CD4-positive, alpha-beta T cell (primary cell): ENCODE measurements around the gene CNTN4. TPM values are rescaled to one million over a fixed set of nuclear protein-coding genes. Genes with fewer than 3 reads are reported as not detected.

Experiments
- ATAC-seq: fragments of 200-7000 bp; cut with Tn5 transposase; one replicate; pipeline ENCODE4 v1.10.0; 2022; ENCODE audit warnings: mild to moderate bottlenecking; ENCODE audit not compliant: poor library complexity
- CTCF ChIA-PET: fragments of 350-600 bp; sonication (Branson Sonifier 250); formaldehyde crosslinking; loops from one replicate; lab custom pipeline; 2021; ENCODE audit warnings: antibody characterized with exemption, inconsistent platforms; lab: Charles Lee
- POLR2A ChIA-PET: fragments of 350-600 bp; sonication (Branson Sonifier 250); formaldehyde crosslinking; loops from one replicate; lab custom pipeline; 2021; ENCODE audit warnings: antibody characterized with exemption, inconsistent platforms; lab: Charles Lee
- DNase-seq, 14 experiments: peaks; one replicate each; pipeline ENCODE4 v3.0.0-alpha.2; 2013 to 2020; ENCODE audit warnings: mixed read lengths in 2 of 14
- H3K27ac ChIP-seq, 2 donors: one replicate each; pipeline versions ENCODE4 v1.5.1 to v1.7.0; 2013; ENCODE audit warnings: low read length in 2 of 2, low read depth in 1 of 2, mild to moderate bottlenecking in 1 of 2
- H3K27me3 ChIP-seq, 2 experiments: 1 replicate in 1 of 2; 2 replicates in 1 of 2; pipeline versions ENCODE4 v1.6.1 to v1.7.0; 2013; ENCODE audit warnings: low read length in 2 of 2, control low read depth in 1 of 2, mild to moderate bottlenecking in 1 of 2, moderate library complexity in 1 of 2; ENCODE audit not compliant: insufficient read depth in 2 of 2, control insufficient read depth in 1 of 2
- H3K36me3 ChIP-seq: one replicate; pipeline ENCODE4 v1.6.1; 2013; ENCODE audit warnings: low read length, control low read depth; ENCODE audit not compliant: insufficient read depth
- H3K4me1 ChIP-seq: one replicate; pipeline ENCODE4 v1.6.1; 2013; ENCODE audit warnings: low read length, control low read depth; ENCODE audit not compliant: insufficient read depth
- H3K4me3 ChIP-seq: one replicate; pipeline ENCODE4 v1.5.1; 2013; ENCODE audit warnings: mild to moderate bottlenecking, low read length, moderate library complexity
- H3K9me3 ChIP-seq, 2 experiments: 1 replicate in 1 of 2; 2 replicates in 1 of 2; pipeline versions ENCODE4 v1.6.1 to v1.7.0; 2013; ENCODE audit warnings: low read length in 2 of 2, mild to moderate bottlenecking in 2 of 2, control low read depth in 1 of 2, moderate library complexity in 1 of 2; ENCODE audit not compliant: control insufficient read depth in 1 of 2, insufficient read depth in 1 of 2
- H3K27ac Mint-ChIP-seq: one replicate; pipeline ENCODE4 v1.8.0; 2020; ENCODE audit warnings: mixed read lengths
- H3K27me3 Mint-ChIP-seq: one replicate; pipeline ENCODE4 v1.8.0; 2021; ENCODE audit warnings: mixed read lengths
- H3K36me3 Mint-ChIP-seq: one replicate; pipeline ENCODE4 v1.8.0; 2021; ENCODE audit warnings: low read depth, mixed read lengths
- H3K4me1 Mint-ChIP-seq: one replicate; pipeline ENCODE4 v1.8.0; 2021; ENCODE audit warnings: low read depth, mixed read lengths
- H3K4me3 Mint-ChIP-seq: one replicate; pipeline ENCODE4 v1.8.0; 2020; ENCODE audit warnings: mild to moderate bottlenecking, mixed read lengths
- H3K9me3 Mint-ChIP-seq: one replicate; pipeline ENCODE4 v1.8.0; 2020; ENCODE audit warnings: mixed read lengths
- intact Hi-C, 2 experiments: fragments of 100-400 bp; cut with DNase I in 1 of 2; cut with micrococcal nuclease in 1 of 2; formaldehyde crosslinking; loops; one replicate each; pipeline versions ENCODE4 v1.15.1 to v1.9.0; 2023 to 2025; cut with DNase I, micrococcal nuclease
- total RNA-seq, 174 experiments: library from RNA in 2 of 174; stranded (reverse) in 2 of 174; gene quantifications; one replicate each; pipeline ENCODE4 v1.2.3 and lab custom pipeline; 2021 to 2026
- TF ChIP-seq, protein P1 (sequence below): fragments of 200-600 bp; IDR thresholded peaks from one replicate; pipeline ENCODE4 v1.8.0; 2022; ENCODE audit warnings: antibody characterized with exemption, mild to moderate bottlenecking

The CNTN4 gene
- total RNA-seq, 2 experiments from 2014 or later: not detected

DNA sequence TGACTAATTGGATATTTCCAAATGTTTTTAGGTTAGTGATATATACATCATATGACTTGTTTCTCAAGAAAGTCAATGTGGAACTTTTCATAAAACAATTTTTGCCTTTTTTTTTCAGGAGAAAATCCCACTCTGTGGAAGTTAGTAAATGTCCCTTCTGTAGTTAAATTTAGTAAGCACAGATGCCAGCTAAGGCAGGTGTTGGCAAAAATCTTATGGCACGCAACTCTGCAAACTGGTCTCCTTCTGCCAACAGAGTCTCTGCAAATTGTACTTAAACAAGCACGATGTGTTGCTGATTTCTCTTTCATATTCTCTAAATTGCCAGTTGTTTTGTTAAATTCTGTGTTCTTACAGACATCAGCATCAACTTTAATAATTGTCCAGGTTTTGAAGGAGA is 777.7 kb downstream of the CNTN4 start:
- no peaks in the 10 kb centered on the region for H3K27me3 ChIP-seq
- H3K4me3 ChIP-seq: no peak overlapping the region
- no peaks in the 10 kb centered on the region for H3K9me3 ChIP-seq
- H3K27ac ChIP-seq: no peak overlapping the region
- TF ChIP-seq, protein P1, sequence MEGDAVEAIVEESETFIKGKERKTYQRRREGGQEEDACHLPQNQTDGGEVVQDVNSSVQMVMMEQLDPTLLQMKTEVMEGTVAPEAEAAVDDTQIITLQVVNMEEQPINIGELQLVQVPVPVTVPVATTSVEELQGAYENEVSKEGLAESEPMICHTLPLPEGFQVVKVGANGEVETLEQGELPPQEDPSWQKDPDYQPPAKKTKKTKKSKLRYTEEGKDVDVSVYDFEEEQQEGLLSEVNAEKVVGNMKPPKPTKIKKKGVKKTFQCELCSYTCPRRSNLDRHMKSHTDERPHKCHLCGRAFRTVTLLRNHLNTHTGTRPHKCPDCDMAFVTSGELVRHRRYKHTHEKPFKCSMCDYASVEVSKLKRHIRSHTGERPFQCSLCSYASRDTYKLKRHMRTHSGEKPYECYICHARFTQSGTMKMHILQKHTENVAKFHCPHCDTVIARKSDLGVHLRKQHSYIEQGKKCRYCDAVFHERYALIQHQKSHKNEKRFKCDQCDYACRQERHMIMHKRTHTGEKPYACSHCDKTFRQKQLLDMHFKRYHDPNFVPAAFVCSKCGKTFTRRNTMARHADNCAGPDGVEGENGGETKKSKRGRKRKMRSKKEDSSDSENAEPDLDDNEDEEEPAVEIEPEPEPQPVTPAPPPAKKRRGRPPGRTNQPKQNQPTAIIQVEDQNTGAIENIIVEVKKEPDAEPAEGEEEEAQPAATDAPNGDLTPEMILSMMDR: no peak
- H3K4me1 Mint-ChIP-seq: no peaks in the 10 kb centered on the region
- H3K4me1 ChIP-seq: no peaks in the 10 kb centered on the region
- no peak overlapping the region for H3K27ac Mint-ChIP-seq
- peaks cover 4% of the 10 kb centered on the region for H3K27me3 Mint-ChIP-seq
- ChIA-PET POLR2A (no interaction called here), CTCF (no interaction called here)
- ATAC-seq (no peak), DNase-seq (no peak)
- intact Hi-C loops: no loop called here
- no peaks in the 10 kb centered on the region for H3K9me3 Mint-ChIP-seq
- no peaks in the 10 kb centered on the region for H3K36me3 Mint-ChIP-seq
- H3K4me3 Mint-ChIP-seq: no peak overlapping the region
- H3K36me3 ChIP-seq: no peaks in the 10 kb centered on the region

DNA sequence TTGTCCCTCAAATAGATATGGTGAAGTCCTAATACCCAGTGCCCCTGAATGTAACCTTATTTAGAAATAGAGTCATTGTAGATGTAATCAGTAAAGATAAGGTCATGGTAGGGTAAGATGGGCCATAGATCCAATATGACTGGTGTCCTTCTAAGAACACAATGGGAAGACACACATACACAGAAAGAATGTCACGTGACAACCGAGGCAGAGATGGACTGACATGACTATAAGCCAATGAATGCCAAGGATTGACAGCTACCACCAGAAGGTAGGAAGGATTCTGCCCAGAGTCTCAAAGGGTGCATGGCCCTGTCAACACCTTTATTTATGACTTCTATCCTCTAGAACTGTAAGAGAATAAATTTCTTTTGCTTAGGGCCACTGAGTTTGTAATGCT is 780.4 kb downstream of the CNTN4 start:
- POLR2A ChIA-PET: no interaction called here
- Mint-ChIP-seq H3K9me3 (no peaks in the 10 kb centered on the region), H3K27ac (no peak overlapping the region), H3K36me3 (no peaks in the 10 kb centered on the region), H3K4me3 (no peak overlapping the region), H3K4me1 (no peaks in the 10 kb centered on the region), H3K27me3 (no peaks in the 10 kb centered on the region)
- H3K4me3 ChIP-seq: no peak overlapping the region
- H3K36me3 ChIP-seq: no peaks in the 10 kb centered on the region
- CTCF ChIA-PET: no interaction called here
- H3K4me1 ChIP-seq: no peaks in the 10 kb centered on the region
- H3K27ac ChIP-seq: no peak overlapping the region
- no peaks in the 10 kb centered on the region for H3K9me3 ChIP-seq
- no peaks in the 10 kb centered on the region for H3K27me3 ChIP-seq
- ATAC-seq (no peak), DNase-seq (no peak)
- intact Hi-C loops: no loop called here
- TF ChIP-seq, protein P1: no peak

DNA sequence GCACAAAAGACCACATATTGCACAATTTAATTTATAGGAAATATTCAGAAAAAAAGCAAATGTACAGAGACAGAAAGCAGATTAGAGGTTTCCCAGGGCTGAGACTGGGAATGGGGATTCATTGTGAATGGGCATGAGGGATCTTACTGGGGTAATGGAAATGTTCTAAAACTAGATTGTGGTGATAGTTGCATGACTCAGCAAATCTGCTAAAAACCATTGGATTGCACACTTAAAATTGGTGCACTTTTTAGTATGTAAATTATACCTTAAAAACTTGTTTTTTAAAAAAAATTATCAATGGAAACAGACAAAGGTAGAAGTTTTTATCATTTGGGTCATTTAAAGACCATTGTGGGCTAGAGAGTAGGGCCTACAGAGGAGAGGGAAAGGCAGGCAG is 780.9 kb downstream of the CNTN4 start:
- Mint-ChIP-seq H3K27me3 (no peaks in the 10 kb centered on the region), H3K4me1 (no peaks in the 10 kb centered on the region), H3K27ac (no peak overlapping the region), H3K9me3 (no peaks in the 10 kb centered on the region), H3K4me3 (no peak overlapping the region), H3K36me3 (no peaks in the 10 kb centered on the region)
- TF ChIP-seq, protein P1: no peak
- ChIA-PET POLR2A (no interaction called here), CTCF (no interaction called here)
- DNase-seq: no peak
- Histone ChIP-seq H3K27ac (no peak overlapping the region), H3K9me3 (no peaks in the 10 kb centered on the region), H3K4me1 (no peaks in the 10 kb centered on the region), H3K36me3 (no peaks in the 10 kb centered on the region), H3K27me3 (no peaks in the 10 kb centered on the region), H3K4me3 (no peak overlapping the region)
- intact Hi-C loops: no loop called here
- ATAC-seq: no peak
